ENCODE data around the gene DKC1.

DNA sequence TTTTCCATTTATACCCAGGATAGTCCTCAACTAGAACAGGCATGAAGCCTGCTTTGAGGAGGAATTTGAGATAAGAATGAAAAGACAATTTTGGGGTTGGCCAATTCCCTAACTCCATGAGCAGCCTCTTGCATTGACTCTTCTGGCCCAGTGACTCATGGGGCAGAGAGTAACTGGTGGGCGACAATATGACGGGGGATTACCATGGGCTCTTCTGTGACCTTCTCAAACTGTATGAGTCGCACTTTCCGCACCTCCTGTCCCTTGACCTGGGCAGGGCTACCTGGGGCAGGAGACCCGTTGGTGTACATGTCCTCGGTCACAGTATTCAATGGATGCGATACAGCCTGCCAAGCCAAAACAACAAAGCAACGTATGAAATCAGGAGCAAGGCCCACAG is 29.3 kb downstream of the DKC1 start:
- TF ChIP-seq, protein P1, sequence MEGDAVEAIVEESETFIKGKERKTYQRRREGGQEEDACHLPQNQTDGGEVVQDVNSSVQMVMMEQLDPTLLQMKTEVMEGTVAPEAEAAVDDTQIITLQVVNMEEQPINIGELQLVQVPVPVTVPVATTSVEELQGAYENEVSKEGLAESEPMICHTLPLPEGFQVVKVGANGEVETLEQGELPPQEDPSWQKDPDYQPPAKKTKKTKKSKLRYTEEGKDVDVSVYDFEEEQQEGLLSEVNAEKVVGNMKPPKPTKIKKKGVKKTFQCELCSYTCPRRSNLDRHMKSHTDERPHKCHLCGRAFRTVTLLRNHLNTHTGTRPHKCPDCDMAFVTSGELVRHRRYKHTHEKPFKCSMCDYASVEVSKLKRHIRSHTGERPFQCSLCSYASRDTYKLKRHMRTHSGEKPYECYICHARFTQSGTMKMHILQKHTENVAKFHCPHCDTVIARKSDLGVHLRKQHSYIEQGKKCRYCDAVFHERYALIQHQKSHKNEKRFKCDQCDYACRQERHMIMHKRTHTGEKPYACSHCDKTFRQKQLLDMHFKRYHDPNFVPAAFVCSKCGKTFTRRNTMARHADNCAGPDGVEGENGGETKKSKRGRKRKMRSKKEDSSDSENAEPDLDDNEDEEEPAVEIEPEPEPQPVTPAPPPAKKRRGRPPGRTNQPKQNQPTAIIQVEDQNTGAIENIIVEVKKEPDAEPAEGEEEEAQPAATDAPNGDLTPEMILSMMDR (IDR thresholded peaks at IDR 0.05): no peak
- TF ChIP-seq POLR2AphosphoS5 (IDR thresholded peaks at IDR 0.05) (no peak), POLR2A (IDR thresholded peaks at IDR 0.05) (no peak)
